Body of pancreas (tissue), 4 donors: Measurements from ENCODE around the gene MDN1.

Experiments
- CTCF ChIP-seq, 7 experiments: fragments of 450-650 bp in 4 of 7; fragments of 200-600 bp in 3 of 7; sonication (generic) in 3 of 7; IDR thresholded peaks; one replicate each; pipeline ENCODE4 v1.5.1; 2016 to 2019; ENCODE audit warnings: antibody characterized with exemption in 7 of 7
- POLR2A ChIP-seq, 3 donors: fragments of 450-650 bp; IDR thresholded peaks; one replicate each; pipeline ENCODE4 v1.6.1; 2016; ENCODE audit warnings: antibody characterized with exemption in 3 of 3, mild to moderate bottlenecking in 2 of 3

DNA sequence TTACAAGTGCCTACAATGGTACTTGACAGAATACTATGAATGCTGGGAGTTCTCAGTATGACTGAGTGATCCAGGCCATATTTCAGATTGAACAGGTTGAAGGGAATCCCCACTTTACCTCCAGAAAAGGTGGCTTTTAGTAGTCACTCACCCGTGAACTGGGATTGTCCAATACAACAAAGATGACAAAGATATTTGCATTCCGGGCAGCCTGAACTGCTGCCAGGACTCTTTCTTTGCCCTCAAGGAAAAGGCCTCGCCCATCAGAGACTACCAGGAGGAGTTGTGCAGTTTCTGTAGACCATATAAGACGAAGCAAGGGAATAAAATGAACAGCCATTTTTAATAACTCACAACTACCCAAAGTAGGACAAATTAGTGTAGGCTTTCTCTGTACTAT, 174.7 kb downstream of the MDN1 start:
- TF ChIP-seq CTCF (IDR thresholded peaks at IDR 0.05) = no peak
- TF ChIP-seq POLR2A (IDR thresholded peaks at IDR 0.05) = no peak
